ENCODE data around the gene ADM. TPM values are rescaled to one million over a fixed set of nuclear protein-coding genes. Genes with fewer than 3 reads are reported as not detected.

The ADM gene
- total RNA-seq, 1 experiment from 2014 or later, result 87.2 TPM

DNA sequence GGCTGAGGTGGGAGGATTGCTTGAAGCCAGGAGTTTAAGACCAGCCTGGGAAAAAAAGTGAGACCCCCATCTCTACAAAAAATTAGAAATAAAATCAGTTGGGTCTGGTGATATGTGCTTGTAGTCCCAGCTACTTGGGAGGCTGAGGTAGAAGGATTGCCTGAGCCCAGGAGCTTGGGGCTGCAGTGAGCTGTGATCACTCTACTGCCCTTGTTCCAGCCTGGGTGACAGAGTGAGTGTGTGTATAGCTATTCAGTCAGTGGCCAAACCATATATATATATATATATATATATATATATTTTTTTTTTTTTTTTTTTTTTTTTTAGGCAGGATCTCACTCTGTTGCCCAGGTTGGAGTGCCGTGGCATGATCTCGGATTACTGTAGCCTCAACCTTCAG, 24.5 kb downstream of the ADM start:
- H3K9me2 ChIP-seq (ENCODE audit: insufficient read depth), result no peaks in the 10 kb centered on the region
- no peak overlapping the region for H2AFZ ChIP-seq (ENCODE audit: low read depth, low read length, poor library complexity, severe bottlenecking)
- ChIA-PET POLR2A (no interaction called here), CTCF (no interaction called here), RAD21 (ENCODE audit: low non-redundant PET in 1 of 2, low total read pairs in 2 of 2, uncharacterized antibody in 2 of 2, unreplicated experiment in 2 of 2) (no interaction called here)
- no peak overlapping the region for H3K27ac ChIP-seq (ENCODE audit: low read depth, low read length)
- H3K4me3 ChIP-seq (replicated peaks in 1 of 2; ENCODE audit: low read depth in 1 of 2, low read length in 2 of 2), result no peak overlapping the region
- TF ChIP-seq TCF7L2 (IDR thresholded peaks at IDR 0.05; ENCODE audit: borderline replicate concordance, extremely low read depth, insufficient read depth, insufficient read length) (no peak), EZH2 (IDR thresholded peaks at IDR 0.05) (no peak), SIN3A (IDR thresholded peaks at IDR 0.05; ENCODE audit: low read depth) (no peak), EZH2phosphoT487 (IDR thresholded peaks at IDR 0.05; ENCODE audit: borderline replicate concordance) (no peak), ZNF274 (IDR thresholded peaks at IDR 0.05; ENCODE audit: low read depth, low read length) (no peak), CEBPB (IDR thresholded peaks at IDR 0.05; ENCODE audit: low read depth) (no peak), RAD21 (IDR thresholded peaks at IDR 0.05; ENCODE audit: low read depth) (no peak), SRF (IDR thresholded peaks at IDR 0.05; ENCODE audit: low read depth) (no peak), POLR2A (IDR thresholded peaks at IDR 0.05; ENCODE audit: borderline replicate concordance, extremely low read depth, insufficient read depth, insufficient read length) (no peak)
- TF ChIP-seq, protein P1, sequence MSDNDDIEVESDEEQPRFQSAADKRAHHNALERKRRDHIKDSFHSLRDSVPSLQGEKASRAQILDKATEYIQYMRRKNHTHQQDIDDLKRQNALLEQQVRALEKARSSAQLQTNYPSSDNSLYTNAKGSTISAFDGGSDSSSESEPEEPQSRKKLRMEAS (IDR thresholded peaks at IDR 0.05), result no peak
- TF ChIP-seq, protein P2, sequence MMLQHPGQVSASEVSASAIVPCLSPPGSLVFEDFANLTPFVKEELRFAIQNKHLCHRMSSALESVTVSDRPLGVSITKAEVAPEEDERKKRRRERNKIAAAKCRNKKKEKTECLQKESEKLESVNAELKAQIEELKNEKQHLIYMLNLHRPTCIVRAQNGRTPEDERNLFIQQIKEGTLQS (IDR thresholded peaks at IDR 0.05), result no peak
- no peak overlapping the region for H3K9ac ChIP-seq (ENCODE audit: low read length)
- H3K4me2 ChIP-seq (ENCODE audit: low read length), result no peak overlapping the region
- no TSS peak for BruUV-seq (replicated peaks)
- H3K4me1 ChIP-seq (ENCODE audit: control insufficient read depth in 1 of 2, insufficient read depth in 2 of 2, low read length in 2 of 2), result peaks cover 9 to 24% of the 10 kb centered on the region in 2 experiments; a peak in 3 of 4 replicates
- no peaks in the 10 kb centered on the region for H3K36me3 ChIP-seq (ENCODE audit: control insufficient read depth in 1 of 2, insufficient read depth in 2 of 2, low read length in 2 of 2)
- H3K9me3 ChIP-seq (ENCODE audit: control insufficient read depth in 1 of 2, insufficient read depth in 1 of 2, low read depth in 1 of 2, low read length in 2 of 2), result no peaks in the 10 kb centered on the region
- DNase-seq (ENCODE audit: low read depth, low spot score), result no peak
- ATAC-seq, result no peak
- H3K27me3 ChIP-seq (ENCODE audit: insufficient read depth, low read length), result no peaks in the 10 kb centered on the region
- intact Hi-C loops (cut with micrococcal nuclease), result no loop called here
- no peaks in the 10 kb centered on the region for H4K20me1 ChIP-seq (ENCODE audit: insufficient read depth)
- no peaks in the 10 kb centered on the region for H3K79me2 ChIP-seq (ENCODE audit: insufficient read depth, low read length)

DNA sequence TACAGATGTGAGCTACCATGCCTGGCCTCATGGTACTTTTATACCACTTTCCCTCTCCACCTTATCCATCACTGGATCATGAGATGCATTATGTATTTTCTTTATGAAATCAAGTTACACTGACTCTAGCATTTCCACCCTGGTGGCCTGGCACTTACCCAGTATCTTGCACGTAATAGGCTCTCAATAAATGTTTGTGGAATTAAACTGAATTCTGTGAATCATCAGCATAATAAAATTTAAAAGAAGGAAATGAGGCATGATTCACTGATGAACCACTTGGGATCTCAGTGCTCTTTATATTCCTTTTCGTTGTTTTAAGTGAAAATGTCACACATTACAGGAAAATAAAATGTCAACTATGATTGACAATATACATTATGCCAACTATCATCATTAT, 25.1 kb downstream of the ADM start:
- H3K9me3 ChIP-seq (ENCODE audit: control insufficient read depth in 1 of 2, insufficient read depth in 1 of 2, low read depth in 1 of 2, low read length in 2 of 2), result no peaks in the 10 kb centered on the region
- peaks cover 9 to 24% of the 10 kb centered on the region in 2 experiments; a peak in 3 of 4 replicates for H3K4me1 ChIP-seq (ENCODE audit: control insufficient read depth in 1 of 2, insufficient read depth in 2 of 2, low read length in 2 of 2)
- CTCF ChIA-PET, result no interaction called here
- DNase-seq (ENCODE audit: low read depth, low spot score), result no peak
- no peak overlapping the region for H3K4me2 ChIP-seq (ENCODE audit: low read length)
- H3K9me2 ChIP-seq (ENCODE audit: insufficient read depth), result no peaks in the 10 kb centered on the region
- no peaks in the 10 kb centered on the region for H3K36me3 ChIP-seq (ENCODE audit: control insufficient read depth in 1 of 2, insufficient read depth in 2 of 2, low read length in 2 of 2)
- H3K27ac ChIP-seq (ENCODE audit: low read depth, low read length), result no peak overlapping the region
- no peaks in the 10 kb centered on the region for H3K79me2 ChIP-seq (ENCODE audit: insufficient read depth, low read length)
- POLR2A ChIA-PET, result no interaction called here
- no peaks in the 10 kb centered on the region for H4K20me1 ChIP-seq (ENCODE audit: insufficient read depth)
- no peak overlapping the region for H3K9ac ChIP-seq (ENCODE audit: low read length)
- RAD21 ChIA-PET (ENCODE audit: low non-redundant PET in 1 of 2, low total read pairs in 2 of 2, uncharacterized antibody in 2 of 2, unreplicated experiment in 2 of 2), result no interaction called here
- no peak for ATAC-seq
- intact Hi-C loops (cut with micrococcal nuclease), result no loop called here
- H2AFZ ChIP-seq (ENCODE audit: low read depth, low read length, poor library complexity, severe bottlenecking), result no peak overlapping the region
- no peak overlapping the region for H3K4me3 ChIP-seq (replicated peaks in 1 of 2; ENCODE audit: low read depth in 1 of 2, low read length in 2 of 2)
- no peaks in the 10 kb centered on the region for H3K27me3 ChIP-seq (ENCODE audit: insufficient read depth, low read length)
- TF ChIP-seq ZFX (IDR thresholded peaks at IDR 0.05) (no peak), ZNF274 (IDR thresholded peaks at IDR 0.05; ENCODE audit: low read depth, low read length) (no peak), CEBPB (IDR thresholded peaks at IDR 0.05; ENCODE audit: low read depth) (no peak), EGR1 (IDR thresholded peaks at IDR 0.05; ENCODE audit: low read depth) (no peak), POLR2A (IDR thresholded peaks at IDR 0.05; ENCODE audit: borderline replicate concordance, extremely low read depth, insufficient read depth, insufficient read length) (no peak), EZH2phosphoT487 (IDR thresholded peaks at IDR 0.05; ENCODE audit: borderline replicate concordance) (no peak)
- TF ChIP-seq, protein P3, sequence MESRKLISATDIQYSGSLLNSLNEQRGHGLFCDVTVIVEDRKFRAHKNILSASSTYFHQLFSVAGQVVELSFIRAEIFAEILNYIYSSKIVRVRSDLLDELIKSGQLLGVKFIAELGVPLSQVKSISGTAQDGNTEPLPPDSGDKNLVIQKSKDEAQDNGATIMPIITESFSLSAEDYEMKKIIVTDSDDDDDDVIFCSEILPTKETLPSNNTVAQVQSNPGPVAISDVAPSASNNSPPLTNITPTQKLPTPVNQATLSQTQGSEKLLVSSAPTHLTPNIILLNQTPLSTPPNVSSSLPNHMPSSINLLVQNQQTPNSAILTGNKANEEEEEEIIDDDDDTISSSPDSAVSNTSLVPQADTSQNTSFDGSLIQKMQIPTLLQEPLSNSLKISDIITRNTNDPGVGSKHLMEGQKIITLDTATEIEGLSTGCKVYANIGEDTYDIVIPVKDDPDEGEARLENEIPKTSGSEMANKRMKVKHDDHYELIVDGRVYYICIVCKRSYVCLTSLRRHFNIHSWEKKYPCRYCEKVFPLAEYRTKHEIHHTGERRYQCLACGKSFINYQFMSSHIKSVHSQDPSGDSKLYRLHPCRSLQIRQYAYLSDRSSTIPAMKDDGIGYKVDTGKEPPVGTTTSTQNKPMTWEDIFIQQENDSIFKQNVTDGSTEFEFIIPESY (IDR thresholded peaks at IDR 0.05; ENCODE audit: extremely low read depth, insufficient replicate concordance, low read length), result no peak
- BruUV-seq (replicated peaks), result no TSS peak
